ACC112 (cell line): ENCODE data around the gene CLIC1.
A peak's percentile ranks its signal among the peaks of the same experiment; 100 is the strongest.

Experiments used
- H2AFZ ChIP-seq: fragments of 200-600 bp; sonication (generic); one replicate; pipeline ENCODE4 v1.6.0; 2017; ENCODE audit warnings: antibody characterized with exemption, low read length; ENCODE audit not compliant: unreplicated experiment
- H3K27ac ChIP-seq: fragments of 200-600 bp; sonication (generic); 2 replicates; pipeline ENCODE4 v1.5.1; 2014; ENCODE audit warnings: low read depth, mild to moderate bottlenecking, antibody characterized with exemption, low read length, moderate library complexity
- H3K27me3 ChIP-seq: fragments of 200-600 bp; sonication (generic); 2 replicates; pipeline ENCODE4 v1.6.1; 2014; ENCODE audit warnings: mild to moderate bottlenecking, antibody characterized with exemption, low read length, moderate library complexity, mixed read lengths; ENCODE audit not compliant: insufficient read depth
- H3K36me3 ChIP-seq: fragments of 200-600 bp; sonication (generic); 2 replicates; pipeline ENCODE4 v1.6.1; 2016; ENCODE audit warnings: mild to moderate bottlenecking, antibody characterized with exemption, low read length, moderate library complexity, mixed read lengths; ENCODE audit not compliant: insufficient read depth
- H3K4me1 ChIP-seq: fragments of 200-600 bp; sonication (generic); one replicate; pipeline ENCODE4 v1.6.1; 2016; ENCODE audit warnings: low read length, mixed read lengths; ENCODE audit not compliant: insufficient read depth, unreplicated experiment, control insufficient read depth
- H3K4me3 ChIP-seq: fragments of 200-600 bp; sonication (generic); 2 replicates; pipeline ENCODE4 v1.5.1; 2014; ENCODE audit warnings: mild to moderate bottlenecking, low read depth, low read length
- H3K79me2 ChIP-seq: fragments of 200-600 bp; sonication (generic); one replicate; pipeline ENCODE4 v1.6.0; 2016; ENCODE audit warnings: low read length; ENCODE audit not compliant: control insufficient read depth, unreplicated experiment, insufficient read depth

Gene CLIC1

GRCh38 chr6:31697555-31697954 is 38.8 kb downstream of the CLIC1 start:
- Histone ChIP-seq H3K27me3 (no peaks in the 10 kb centered on the region), H3K27ac (peak overlapping the region; percentile 2; the same call in 1 of the 2 replicates), H2AFZ (no peak overlapping the region), H3K36me3 (peaks cover 6% of the 10 kb centered on the region; the same call in 1 of the 2 replicates), H3K4me1 (peaks cover 17% of the 10 kb centered on the region), H3K4me3 (no peak overlapping the region), H3K79me2 (peaks cover 19% of the 10 kb centered on the region)

GRCh38 chr6:31693535-31693934 is 42.8 kb downstream of the CLIC1 start:
- peaks cover 7% of the 10 kb centered on the region for H3K4me1 ChIP-seq
- H2AFZ ChIP-seq, result no peak overlapping the region
- peaks cover 4% of the 10 kb centered on the region; the same call in 1 of the 2 replicates for H3K36me3 ChIP-seq
- no peaks in the 10 kb centered on the region for H3K79me2 ChIP-seq
- H3K27ac ChIP-seq, result no peak overlapping the region
- H3K4me3 ChIP-seq, result no peak overlapping the region
- H3K27me3 ChIP-seq, result no peaks in the 10 kb centered on the region

- Histone ChIP-seq H3K27ac (no peak overlapping the region), H3K27me3 (no peaks in the 10 kb centered on the region), H3K79me2 (no peaks in the 10 kb centered on the region), H3K4me1 (peaks cover 4% of the 10 kb centered on the region), H2AFZ (no peak overlapping the region), H3K4me3 (no peak overlapping the region), H3K36me3 (peaks cover 4% of the 10 kb centered on the region; the same call in 1 of the 2 replicates)
These were observed 43.4 kb downstream of the CLIC1 start for GRCh38 chr6:31692886-31693285.

- H3K27me3 ChIP-seq, result no peaks in the 10 kb centered on the region
- H3K4me1 ChIP-seq, result no peaks in the 10 kb centered on the region
- no peaks in the 10 kb centered on the region for H3K79me2 ChIP-seq
- no peak overlapping the region for H3K4me3 ChIP-seq
- peaks cover 4% of the 10 kb centered on the region; the same call in 1 of the 2 replicates for H3K36me3 ChIP-seq
- no peak overlapping the region for H2AFZ ChIP-seq
- H3K27ac ChIP-seq, result no peak overlapping the region
These were observed 44.0 kb downstream of the CLIC1 start for GRCh38 chr6:31692353-31692752.

GRCh38 chr6:31691564-31692108 is 44.7 kb downstream of the CLIC1 start:
- Histone ChIP-seq H3K4me3 (no peak overlapping the region), H3K27me3 (no peaks in the 10 kb centered on the region), H3K79me2 (no peaks in the 10 kb centered on the region), H3K27ac (no peak overlapping the region), H3K36me3 (peaks cover 4% of the 10 kb centered on the region; the same call in 1 of the 2 replicates), H2AFZ (no peak overlapping the region), H3K4me1 (no peaks in the 10 kb centered on the region)

- H3K27me3 ChIP-seq, result no peaks in the 10 kb centered on the region
- peaks cover 4% of the 10 kb centered on the region; the same call in 1 of the 2 replicates for H3K36me3 ChIP-seq
- H3K27ac ChIP-seq, result no peak overlapping the region
- H2AFZ ChIP-seq, result no peak overlapping the region
- no peaks in the 10 kb centered on the region for H3K4me1 ChIP-seq
- no peak overlapping the region for H3K4me3 ChIP-seq
- H3K79me2 ChIP-seq, result no peaks in the 10 kb centered on the region
These were observed 45.3 kb downstream of the CLIC1 start for GRCh38 chr6:31691078-31691463.

GRCh38 chr6:31690231-31691077 is 45.9 kb downstream of the CLIC1 start:
- Histone ChIP-seq H3K27me3 (no peaks in the 10 kb centered on the region), H3K27ac (no peak overlapping the region), H3K79me2 (no peaks in the 10 kb centered on the region), H3K4me1 (no peaks in the 10 kb centered on the region), H2AFZ (no peak overlapping the region), H3K36me3 (peaks cover 4% of the 10 kb centered on the region; the same call in 1 of the 2 replicates), H3K4me3 (no peak overlapping the region)

- no peak overlapping the region for H3K27ac ChIP-seq
- H3K79me2 ChIP-seq, result no peaks in the 10 kb centered on the region
- peaks cover 4% of the 10 kb centered on the region; the same call in 1 of the 2 replicates for H3K36me3 ChIP-seq
- H3K4me3 ChIP-seq, result no peak overlapping the region
- H2AFZ ChIP-seq, result no peak overlapping the region
- H3K27me3 ChIP-seq, result no peaks in the 10 kb centered on the region
- no peaks in the 10 kb centered on the region for H3K4me1 ChIP-seq
These were observed 46.9 kb downstream of the CLIC1 start for GRCh38 chr6:31689249-31690110.

- Histone ChIP-seq H3K79me2 (no peaks in the 10 kb centered on the region), H2AFZ (no peak overlapping the region), H3K27me3 (no peaks in the 10 kb centered on the region), H3K4me3 (no peak overlapping the region), H3K4me1 (no peaks in the 10 kb centered on the region), H3K36me3 (peaks cover 4% of the 10 kb centered on the region; the same call in 1 of the 2 replicates), H3K27ac (no peak overlapping the region)
These were observed 48.3 kb downstream of the CLIC1 start for GRCh38 chr6:31687860-31688693.

GRCh38 chr6:31687321-31687720 is 49.0 kb downstream of the CLIC1 start:
- H3K36me3 ChIP-seq, result no peaks in the 10 kb centered on the region; the same call in 1 of the 2 replicates
- no peaks in the 10 kb centered on the region for H3K4me1 ChIP-seq
- H2AFZ ChIP-seq, result no peak overlapping the region
- H3K4me3 ChIP-seq, result no peak overlapping the region
- H3K79me2 ChIP-seq, result no peaks in the 10 kb centered on the region
- H3K27me3 ChIP-seq, result no peaks in the 10 kb centered on the region
- H3K27ac ChIP-seq, result no peak overlapping the region
